Measurements from ENCODE around the gene AKT3. TPM values are rescaled to one million over a fixed set of nuclear protein-coding genes. Genes with fewer than 3 reads are reported as not detected.

Gene AKT3
- total and polyA plus RNA-seq, 2 of the 8 experiments (the other 6 are each of a cell fraction or from before 2014, with no cell fraction given), result 6.0 to 36.4 TPM

DNA sequence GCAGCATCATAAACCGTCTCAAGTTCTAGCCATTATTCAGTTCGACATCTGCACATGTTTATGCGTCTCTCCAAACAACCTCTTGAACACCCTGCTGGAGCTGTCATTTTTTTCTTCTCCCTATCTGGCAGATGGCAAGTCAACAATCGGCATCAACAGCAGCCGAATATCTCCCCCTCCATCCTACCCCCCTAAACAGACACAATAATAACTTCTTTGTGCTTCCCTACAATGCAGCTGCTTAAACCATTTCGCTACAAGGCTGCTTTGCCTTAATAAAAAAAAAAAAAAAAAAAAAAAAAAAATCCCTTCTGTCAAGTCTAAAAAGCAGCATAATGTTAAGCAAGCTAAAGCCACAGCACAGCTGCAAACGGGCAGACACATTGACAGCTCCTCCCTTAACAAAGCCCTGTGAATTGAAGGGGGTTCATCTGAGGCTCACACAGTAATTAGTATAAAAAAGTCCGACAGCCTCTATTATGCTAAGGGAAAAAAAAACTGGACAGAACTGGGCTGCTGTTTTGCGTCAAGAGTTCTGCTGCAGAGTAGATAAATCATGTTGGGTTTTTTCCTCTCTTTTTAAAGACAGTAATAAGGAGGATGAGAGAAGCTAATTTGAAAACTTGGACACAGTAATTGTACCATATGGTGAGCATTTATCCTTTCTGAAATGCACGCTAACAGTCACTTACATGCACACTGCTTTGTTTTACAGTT lies 136.4 kb downstream of the AKT3 start:
- Histone ChIP-seq H3K23me2 (ENCODE audit: low read depth, low read length) (no peaks in the 10 kb centered on the region), H4K91ac (replicated peaks; ENCODE audit: insufficient read length, low read length) (no peak overlapping the region), H3K14ac (ENCODE audit: insufficient read length) (no peak overlapping the region), H4K5ac (ENCODE audit: insufficient read length, low read depth, low read length) (no peak overlapping the region), H3K27ac (ENCODE audit: low read depth, low read length) (no peak overlapping the region), H2BK5ac (ENCODE audit: low read depth, low read length) (no peak overlapping the region), H2BK20ac (ENCODE audit: low read length) (no peak overlapping the region), H2AK5ac (ENCODE audit: low read depth, low read length) (no peak overlapping the region), H2AFZ (ENCODE audit: low read length) (no peak overlapping the region), H3K56ac (replicated peaks; ENCODE audit: insufficient read length, low read depth, low read length) (no peak overlapping the region), H3K23ac (ENCODE audit: insufficient read length) (no peak overlapping the region), H3K27me3 (replicated peaks in 1 of 4; ENCODE audit: control insufficient read depth in 3 of 4, extremely low read depth in 1 of 4, insufficient read depth in 3 of 4, low read length in 3 of 4) (no peaks in the 10 kb centered on the region), H4K8ac (ENCODE audit: extremely low read depth, insufficient read depth, low read length) (no peak overlapping the region), H3K36me3 (ENCODE audit: control insufficient read depth in 2 of 4, insufficient read depth in 4 of 4, low read length in 3 of 4) (no peaks in the 10 kb centered on the region), H3K4me2 (ENCODE audit: insufficient read depth in 1 of 2, low read depth in 2 of 2, low read length in 2 of 2) (no peak overlapping the region), H3K4me1 (replicated peaks in 1 of 4; ENCODE audit: control insufficient read depth in 3 of 4, insufficient read depth in 4 of 4, low read length in 3 of 4) (peaks cover 0 to 8% (median 5%) of the 10 kb centered on the region in 4 experiments; a peak in 2 of 7 replicates), H2BK12ac (ENCODE audit: low read depth, low read length) (no peak overlapping the region), H3K79me1 (ENCODE audit: low read depth, low read length) (no peaks in the 10 kb centered on the region), H3K4ac (replicated peaks; ENCODE audit: insufficient read length, low read depth, low read length) (no peak overlapping the region), H3K4me3 (ENCODE audit: extremely low read depth in 1 of 4, insufficient read depth in 2 of 4, low read depth in 3 of 4, low read length in 4 of 4) (no peak overlapping the region), H4K20me1 (replicated peaks in 1 of 2; ENCODE audit: control insufficient read depth in 1 of 2, insufficient read depth in 2 of 2, low read length in 2 of 2) (no peaks in the 10 kb centered on the region), H3K9me3 (ENCODE audit: insufficient read depth in 2 of 2, low read depth in 1 of 2, low read length in 1 of 2) (no peaks in the 10 kb centered on the region), H2BK120ac (replicated peaks; ENCODE audit: low read depth, low read length) (no peak overlapping the region), H3K9ac (replicated peaks in 1 of 4; ENCODE audit: extremely low read depth in 1 of 4, low read depth in 3 of 4, low read length in 3 of 4) (no peak overlapping the region), H3K79me2 (ENCODE audit: control insufficient read depth in 1 of 2, insufficient read depth in 2 of 2, low read length in 2 of 2) (no peaks in the 10 kb centered on the region), H2BK15ac (ENCODE audit: low read length) (no peak overlapping the region), H3K18ac (ENCODE audit: extremely low read depth, low read length) (no peak overlapping the region)
- WGBS, 2 experiments (ENCODE audit: extremely low coverage in 1 of 2, insufficient coverage in 1 of 2, insufficient read length in 1 of 2, insufficient replicate concordance in 2 of 2, low coverage in 1 of 2, low lambda C conversion rate in 2 of 2, missing lambda C conversion rate in 1 of 2), result 83% methylated on average over 10 of the region's 10 CpGs; no CpG with 5 or more reads in 1 of the 2 experiments
- DNase-seq (ENCODE audit: low read depth in 1 of 2, low spot score in 2 of 2) (no peak), FAIRE-seq (no peak)
- ChIA-PET CTCF (ENCODE audit: partially characterized antibody) (interaction anchor here (0.5 to 4.1 kb wide), 11 partner anchors 8 to 679 kb away, joined by 3 to 20 read pairs (median 4); no protein-coding TSS in a partner anchor), POLR2A (ENCODE audit: partially characterized antibody) (interaction anchor here (0.6 kb wide), 1 partner anchor 210 kb away, joined by 3 read pairs; no protein-coding TSS in a partner anchor)
- TF ChIP-seq KDM4A (IDR thresholded peaks at IDR 0.05; ENCODE audit: low read depth, low read length, severe bottlenecking) (no peak), CHD2 (IDR thresholded peaks at IDR 0.05; ENCODE audit: low read length) (no peak), GTF2F1 (IDR thresholded peaks at IDR 0.05; ENCODE audit: borderline replicate concordance, low read depth, low read length) (no peak), ZNF274 (IDR thresholded peaks at IDR 0.05; ENCODE audit: borderline replicate concordance, extremely low read depth, low read length) (no peak), RBBP5 (IDR thresholded peaks at IDR 0.05; ENCODE audit: borderline replicate concordance, low read depth, low read length) (no peak), CEBPB (IDR thresholded peaks at IDR 0.05; ENCODE audit: low read depth, low read length) (no peak), CREB1 (IDR thresholded peaks at IDR 0.05) (no peak), GABPA (IDR thresholded peaks at IDR 0.05; ENCODE audit: borderline replicate concordance, insufficient read depth, low read length) (no peak), SRF (IDR thresholded peaks at IDR 0.05; ENCODE audit: low read depth, low read length) (no peak), RNF2 (IDR thresholded peaks at IDR 0.05; ENCODE audit: borderline replicate concordance, low read depth, low read length, missing control alignments, poor library complexity, severe bottlenecking) (no peak), TBP (IDR thresholded peaks at IDR 0.05; ENCODE audit: low read depth, low read length) (no peak), CTBP2 (IDR thresholded peaks at IDR 0.05; ENCODE audit: borderline replicate concordance, insufficient read depth, insufficient read length, low read length) (no peak), SIX5 (IDR thresholded peaks at IDR 0.05; ENCODE audit: low read depth, low read length) (no peak)

Measured in H1 (cell line).